Smooth muscle cell (in vitro differentiated cells): Measurements from ENCODE around the gene MYL11. TPM values are rescaled to one million over a fixed set of nuclear protein-coding genes. Genes with fewer than 3 reads are reported as not detected.

Source experiments
- DNase-seq: peaks from one replicate; lab custom pipeline; 2025; ENCODE audit not compliant: unreplicated experiment; lab: John Stamatoyannopoulos, UW
- H2AFZ ChIP-seq: fragments of 200-600 bp; sonication (generic); 2 replicates; pipeline ENCODE4 v1.6.0; 2016; ENCODE audit warnings: antibody characterized with exemption, low read depth, mild to moderate bottlenecking
- H3F3A ChIP-seq: fragments of 200-600 bp; sonication (generic); 2 replicates; pipeline ENCODE4 v1.6.0; 2017; ENCODE audit warnings: antibody characterized with exemption, low read depth
- H3K27ac ChIP-seq: fragments of 200-600 bp; sonication (generic); 2 replicates; pipeline ENCODE4 v1.5.1; 2016; ENCODE audit warnings: low read depth, mild to moderate bottlenecking
- H3K27me3 ChIP-seq: fragments of 200-600 bp; sonication (generic); 2 replicates; pipeline ENCODE4 v1.6.1; 2016; ENCODE audit warnings: low read depth, mild to moderate bottlenecking
- H3K36me3 ChIP-seq: fragments of 200-600 bp; sonication (generic); 2 replicates; pipeline ENCODE4 v1.5.1; 2016; ENCODE audit warnings: low read depth
- H3K4me1 ChIP-seq: fragments of 200-600 bp; sonication (generic); 2 replicates; pipeline ENCODE4 v1.5.1; 2016; ENCODE audit warnings: low read depth
- H3K4me2 ChIP-seq: fragments of 200-600 bp; sonication (generic); 2 replicates; pipeline ENCODE4 v1.6.0; 2016; ENCODE audit warnings: mild to moderate bottlenecking
- H3K4me3 ChIP-seq: fragments of 200-600 bp; sonication (generic); 2 replicates; pipeline ENCODE4 v1.5.1; 2016; ENCODE audit warnings: mild to moderate bottlenecking
- H3K79me2 ChIP-seq: fragments of 200-600 bp; sonication (generic); 2 replicates; pipeline ENCODE4 v1.6.0; 2016; ENCODE audit warnings: low read depth, mild to moderate bottlenecking
- H3K9ac ChIP-seq: fragments of 200-600 bp; sonication (generic); 2 replicates; pipeline ENCODE4 v1.6.0; 2016; ENCODE audit warnings: low read depth
- H3K9me3 ChIP-seq: fragments of 200-600 bp; sonication (generic); replicated peaks from 2 replicates; pipeline ENCODE4 v1.5.1; 2016; ENCODE audit warnings: low read depth
- H4K20me1 ChIP-seq: fragments of 200-600 bp; sonication (generic); 2 replicates; pipeline ENCODE4 v1.6.0; 2016; ENCODE audit warnings: low read depth
- WGBS: methylation state at CpG from one replicate; pipeline ENCODE4 v1.1.7; 2016; ENCODE audit warnings: low lambda C conversion rate; 5-methylcytosine and 5-hydroxymethylcytosine counted together
- polyA plus RNA-seq: library from polyadenylated mRNA; unstranded; fragments of >200 nt; fragmentation: Nextera tagmentation; extraction: Ambion mirVana; gene quantifications from 2 replicates; pipeline ENCODE4 v1.2.1, GENCODE V29; 2016
- total RNA-seq: library from RNA; depleted of rRNA; stranded (reverse); fragments of >200 nt; gene quantifications from 2 replicates; pipeline ENCODE4 v1.2.3, GENCODE V29; 2014
- TF ChIP-seq, protein P1 (sequence below): fragments of 200-600 bp; sonication (generic); IDR thresholded peaks from 2 replicates; pipeline ENCODE4 v1.5.1; 2017; ENCODE audit warnings: borderline replicate concordance, mild to moderate bottlenecking, antibody characterized with exemption; ENCODE audit not compliant: insufficient read depth, poor library complexity, severe bottlenecking

Gene MYL11
- total and polyA plus RNA-seq, 2 experiments from 2014 or later = 3.6 TPM; not detected in 1

DNA sequence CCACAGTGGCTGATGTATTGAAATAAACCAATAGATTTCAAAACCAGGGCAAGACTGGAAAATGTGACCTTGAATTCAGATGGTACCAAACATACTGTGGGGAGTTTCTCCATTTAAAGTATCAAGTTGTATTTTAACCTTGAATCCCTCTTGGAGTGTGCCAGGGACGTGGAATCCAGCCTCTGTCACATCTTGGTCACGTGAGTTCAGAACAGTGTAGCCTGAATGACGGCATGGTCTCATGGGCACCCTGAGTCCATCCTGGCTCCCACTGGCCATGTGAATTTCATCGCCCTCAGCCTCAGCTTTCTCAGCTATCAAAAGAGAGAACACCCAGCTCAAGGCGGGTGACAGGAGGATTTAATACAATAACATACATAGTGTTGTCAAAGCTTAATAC, 39.6 kb downstream of the MYL11 start:
- peaks cover 19% of the 10 kb centered on the region for H3F3A ChIP-seq
- no peaks in the 10 kb centered on the region for H3K36me3 ChIP-seq
- no peaks in the 10 kb centered on the region for H3K9me3 ChIP-seq
- DNase-seq = no peak
- H3K4me1 ChIP-seq = no peaks in the 10 kb centered on the region
- H3K79me2 ChIP-seq = peaks cover 16% of the 10 kb centered on the region
- H3K27me3 ChIP-seq = no peaks in the 10 kb centered on the region
- H3K27ac ChIP-seq = no peak overlapping the region
- no peak overlapping the region for H3K4me3 ChIP-seq
- WGBS = 97% methylated on average over 5 of the region's 5 CpGs
- TF ChIP-seq, protein P1, sequence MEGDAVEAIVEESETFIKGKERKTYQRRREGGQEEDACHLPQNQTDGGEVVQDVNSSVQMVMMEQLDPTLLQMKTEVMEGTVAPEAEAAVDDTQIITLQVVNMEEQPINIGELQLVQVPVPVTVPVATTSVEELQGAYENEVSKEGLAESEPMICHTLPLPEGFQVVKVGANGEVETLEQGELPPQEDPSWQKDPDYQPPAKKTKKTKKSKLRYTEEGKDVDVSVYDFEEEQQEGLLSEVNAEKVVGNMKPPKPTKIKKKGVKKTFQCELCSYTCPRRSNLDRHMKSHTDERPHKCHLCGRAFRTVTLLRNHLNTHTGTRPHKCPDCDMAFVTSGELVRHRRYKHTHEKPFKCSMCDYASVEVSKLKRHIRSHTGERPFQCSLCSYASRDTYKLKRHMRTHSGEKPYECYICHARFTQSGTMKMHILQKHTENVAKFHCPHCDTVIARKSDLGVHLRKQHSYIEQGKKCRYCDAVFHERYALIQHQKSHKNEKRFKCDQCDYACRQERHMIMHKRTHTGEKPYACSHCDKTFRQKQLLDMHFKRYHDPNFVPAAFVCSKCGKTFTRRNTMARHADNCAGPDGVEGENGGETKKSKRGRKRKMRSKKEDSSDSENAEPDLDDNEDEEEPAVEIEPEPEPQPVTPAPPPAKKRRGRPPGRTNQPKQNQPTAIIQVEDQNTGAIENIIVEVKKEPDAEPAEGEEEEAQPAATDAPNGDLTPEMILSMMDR = no peak
- H3K9ac ChIP-seq = no peak overlapping the region
- no peak overlapping the region for H3K4me2 ChIP-seq
- peaks cover 19% of the 10 kb centered on the region for H4K20me1 ChIP-seq
- no peak overlapping the region for H2AFZ ChIP-seq

DNA sequence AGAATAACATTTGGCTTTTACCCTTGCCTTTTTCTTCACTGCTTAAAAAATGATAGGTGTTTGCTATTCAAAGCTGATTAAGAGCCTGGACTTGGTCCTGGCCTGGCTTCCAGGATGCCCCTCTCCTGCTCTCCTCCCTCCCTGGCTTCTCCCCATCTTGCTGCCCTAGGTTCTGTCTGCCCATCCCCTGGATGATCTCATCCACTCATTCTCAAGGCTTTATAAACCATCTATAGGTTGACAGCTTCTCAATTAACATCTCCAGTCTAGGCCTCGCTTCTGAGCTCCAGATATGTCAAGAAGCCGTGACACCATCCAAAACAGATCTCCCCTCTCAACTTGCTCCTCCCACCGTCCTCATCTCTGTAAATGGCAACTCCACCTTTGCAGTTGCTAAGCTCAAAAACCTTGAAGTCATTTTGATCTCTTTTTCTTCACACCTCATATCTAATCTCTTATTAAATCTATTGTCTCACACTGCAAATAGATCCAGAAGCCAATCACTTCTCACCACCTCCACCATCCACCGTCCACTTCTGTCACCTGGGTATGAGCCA, 41.5 kb downstream of the MYL11 start:
- Histone ChIP-seq H3K9ac (no peak overlapping the region), H3K79me2 (peaks cover 7% of the 10 kb centered on the region), H3F3A (peaks cover 17% of the 10 kb centered on the region), H3K36me3 (no peaks in the 10 kb centered on the region), H4K20me1 (peaks cover 14% of the 10 kb centered on the region), H3K4me3 (no peak overlapping the region), H3K4me2 (no peak overlapping the region), H3K27me3 (no peaks in the 10 kb centered on the region), H2AFZ (no peak overlapping the region), H3K27ac (no peak overlapping the region), H3K9me3 (no peaks in the 10 kb centered on the region), H3K4me1 (no peaks in the 10 kb centered on the region)
- WGBS = 89% methylated on average over 4 of the region's 4 CpGs
- TF ChIP-seq, protein P1 = no peak
- DNase-seq = no peak

DNA sequence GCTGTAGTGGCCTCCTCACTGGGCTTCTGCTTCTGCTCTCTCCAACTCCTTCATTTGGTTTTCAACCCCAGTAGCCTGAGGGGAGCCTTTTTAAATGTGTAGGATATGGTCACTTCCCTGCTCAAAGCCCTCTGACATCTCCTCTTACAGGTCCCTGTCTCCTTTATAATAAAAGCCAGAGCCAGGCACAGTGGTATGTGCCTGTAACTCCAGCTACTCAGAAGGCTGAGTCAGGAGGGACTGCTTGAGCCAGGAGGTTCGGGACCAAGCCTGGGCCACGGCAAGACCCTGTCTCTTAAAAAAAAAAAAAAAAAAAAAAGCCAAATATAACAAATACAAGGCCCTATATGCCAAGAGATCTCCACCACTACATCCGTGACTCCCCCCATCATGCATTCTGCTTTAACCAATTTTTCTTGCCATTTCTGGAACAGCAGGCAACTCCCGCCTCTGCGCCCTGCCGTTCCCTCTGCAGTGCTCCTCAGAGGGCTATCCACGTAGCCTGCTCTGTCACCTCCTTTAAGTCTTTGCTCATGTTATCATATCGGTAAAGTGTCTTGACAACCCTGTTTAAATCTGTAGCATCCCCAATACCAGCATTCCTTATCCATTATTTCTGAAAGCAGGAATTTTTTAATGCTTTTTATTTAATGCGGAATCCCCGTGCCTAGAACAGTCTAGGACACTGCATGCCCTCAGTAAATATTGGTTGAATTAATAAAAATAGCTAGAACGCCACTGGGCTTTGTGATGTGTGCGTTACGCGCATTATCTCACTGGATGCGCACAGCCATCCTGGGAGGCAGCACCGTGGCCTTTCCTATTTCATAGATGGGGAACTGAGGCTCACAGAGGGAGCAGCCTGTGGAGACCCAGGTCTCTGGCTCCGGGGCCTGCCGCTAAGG, 42.3 kb downstream of the MYL11 start:
- TF ChIP-seq, protein P1 = no peak
- Histone ChIP-seq H2AFZ (no peak overlapping the region), H3K9me3 (no peaks in the 10 kb centered on the region)

More for the DNA sequence above, 42.3 kb downstream of the MYL11 start:
- H3K4me3 ChIP-seq = peak overlapping the region; percentile 64
- no peak for DNase-seq
- 65% methylated on average over 16 of the region's 18 CpGs for WGBS
- no peaks in the 10 kb centered on the region for H3K27me3 ChIP-seq
- no peaks in the 10 kb centered on the region for H3K4me1 ChIP-seq
- no peak overlapping the region for H3K9ac ChIP-seq
- H3K79me2 ChIP-seq = peaks cover 5% of the 10 kb centered on the region
- H3F3A ChIP-seq = peaks cover 17% of the 10 kb centered on the region
- H3K27ac ChIP-seq = no peak overlapping the region
- H4K20me1 ChIP-seq = peaks cover 14% of the 10 kb centered on the region
- H3K36me3 ChIP-seq = no peaks in the 10 kb centered on the region
- H3K4me2 ChIP-seq = peak overlapping the region; percentile 92
